ENCODE data around the gene AKAP6.

AKAP6 gene

DNA sequence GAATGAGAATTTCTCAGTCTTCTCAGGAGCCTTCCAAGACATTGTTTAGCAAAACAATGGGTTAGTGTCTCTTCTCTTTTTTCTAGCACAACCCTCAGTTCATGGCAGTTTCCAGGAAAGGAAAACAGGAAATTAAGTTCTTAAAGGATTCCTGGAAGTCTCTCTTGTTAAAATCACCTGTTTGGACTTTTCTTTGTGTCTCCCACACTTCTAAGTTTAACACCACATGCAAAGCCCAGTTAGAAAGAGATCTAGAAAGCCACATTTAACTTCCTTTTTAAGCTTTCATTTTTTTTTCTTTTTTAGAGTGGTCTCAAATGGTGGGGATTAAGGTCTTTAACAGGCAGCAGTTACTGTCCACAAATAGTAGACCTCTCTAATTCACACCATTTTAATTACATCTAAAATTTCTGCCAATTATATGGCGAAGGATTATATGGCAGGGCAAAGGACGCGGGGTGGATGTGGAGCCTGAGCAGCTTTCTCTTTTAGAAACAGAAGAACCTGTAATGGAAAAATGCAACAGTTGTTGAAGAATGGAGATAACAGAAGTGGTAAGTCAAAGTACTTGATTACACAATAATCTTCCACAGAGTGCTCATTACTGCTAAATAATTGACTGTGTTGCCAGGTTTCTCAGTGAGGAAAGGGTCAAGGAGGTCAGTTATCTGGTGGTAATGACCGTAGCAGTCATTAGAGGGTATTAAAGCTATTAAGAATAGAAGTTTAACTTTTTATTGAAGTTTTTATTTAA lies 298.6 kb downstream of the AKAP6 start:
- ATAC-seq (replicated peaks) (no peak), DNase-seq (no peak)
- Mint-ChIP-seq H3K4me1 (ENCODE audit: low read depth in 2 of 2) (no peaks in the 10 kb centered on the region), H3K9me3 (peaks cover 6 to 8% of the 10 kb centered on the region in 2 donors), H3K36me3 (ENCODE audit: insufficient read depth) (no peaks in the 10 kb centered on the region), H3K4me3 (no peak overlapping the region), H3K27me3 (no peaks in the 10 kb centered on the region), H3K27ac (no peak overlapping the region)

DNA sequence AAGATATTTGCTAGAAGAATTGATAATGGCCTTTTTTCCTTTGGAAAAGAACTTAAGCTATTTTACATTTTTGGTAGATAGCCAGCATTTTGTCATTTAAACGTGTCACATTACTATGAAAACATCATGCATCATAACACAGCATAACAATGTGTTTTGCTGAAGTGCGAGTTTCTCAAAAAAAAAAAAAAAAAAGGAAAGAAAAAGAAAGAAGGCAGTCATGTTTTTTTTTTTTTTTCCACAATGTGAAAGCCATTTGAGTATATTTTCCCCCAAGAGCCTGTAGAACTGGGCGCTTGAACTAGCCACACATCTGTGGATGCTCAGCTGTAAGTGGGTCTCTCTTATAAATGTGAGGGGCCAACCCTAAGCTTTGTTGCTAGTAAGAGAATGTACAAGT lies 300.1 kb downstream of the AKAP6 start:
- Mint-ChIP-seq H3K4me3 (no peak overlapping the region), H3K36me3 (ENCODE audit: insufficient read depth) (no peaks in the 10 kb centered on the region), H3K27ac (no peak overlapping the region), H3K27me3 (no peaks in the 10 kb centered on the region), H3K4me1 (ENCODE audit: low read depth in 2 of 2) (no peaks in the 10 kb centered on the region), H3K9me3 (peaks cover 8 to 9% of the 10 kb centered on the region in 2 donors)
- DNase-seq (no peak), ATAC-seq (replicated peaks) (no peak)

DNA sequence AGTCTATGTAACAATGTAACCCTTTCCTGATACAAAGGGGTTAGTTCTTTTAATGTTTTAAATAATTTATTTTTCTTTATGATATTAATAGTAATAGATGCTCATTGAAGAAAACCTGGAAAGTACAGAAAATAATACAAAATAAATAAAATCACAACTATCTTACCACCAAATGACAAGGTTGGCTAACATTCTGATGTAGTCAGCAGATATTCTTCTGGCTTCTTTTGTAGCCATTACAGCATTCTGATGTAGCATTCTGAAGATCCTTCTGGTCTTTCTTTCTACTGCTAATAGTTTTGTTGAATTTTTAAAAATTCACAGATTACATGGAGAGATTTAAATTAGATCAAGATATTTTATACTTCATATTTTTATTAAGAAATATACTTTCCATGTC lies 301.6 kb downstream of the AKAP6 start:
- Mint-ChIP-seq H3K27me3 (no peaks in the 10 kb centered on the region), H3K4me1 (ENCODE audit: low read depth in 2 of 2) (no peaks in the 10 kb centered on the region), H3K27ac (no peak overlapping the region), H3K9me3 (peaks cover 8 to 10% of the 10 kb centered on the region in 2 donors), H3K4me3 (no peak overlapping the region), H3K36me3 (ENCODE audit: insufficient read depth) (no peaks in the 10 kb centered on the region)
- ATAC-seq (replicated peaks) (no peak), DNase-seq (no peak)

DNA sequence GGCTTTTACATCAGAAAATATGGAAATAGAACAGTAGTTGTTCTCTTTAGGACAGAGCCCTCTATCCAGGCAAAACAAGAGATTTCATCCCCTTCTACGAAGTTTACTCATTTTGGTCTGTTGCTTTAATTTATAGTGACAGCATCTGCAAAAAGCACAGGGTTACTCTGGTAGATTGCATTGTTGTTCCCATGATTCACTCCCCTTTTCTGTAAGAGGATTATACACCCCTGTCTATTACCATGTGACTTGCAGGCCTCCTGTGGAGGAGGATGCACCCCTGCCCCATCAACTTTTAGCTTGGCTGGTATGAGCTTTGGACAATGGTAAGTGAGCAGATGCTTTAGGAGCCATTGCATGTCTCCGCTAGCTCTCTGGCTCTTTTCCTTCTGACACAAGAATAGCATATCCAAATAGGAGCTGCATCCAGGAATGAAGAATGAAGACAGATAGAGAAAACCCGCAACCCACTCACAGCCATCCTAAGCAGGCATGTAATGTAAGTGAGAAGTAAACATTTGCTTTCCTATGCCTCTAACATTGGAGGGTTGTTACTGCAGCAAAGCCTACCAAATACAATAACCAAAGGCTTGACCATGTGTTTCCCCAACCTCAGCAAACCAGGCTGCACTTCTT lies 304.2 kb downstream of the AKAP6 start:
- Mint-ChIP-seq H3K4me3 (no peak overlapping the region), H3K9me3 (peaks cover 0 to 6% of the 10 kb centered on the region in 2 donors), H3K27ac (no peak overlapping the region), H3K4me1 (ENCODE audit: low read depth in 2 of 2) (no peaks in the 10 kb centered on the region), H3K36me3 (ENCODE audit: insufficient read depth) (no peaks in the 10 kb centered on the region), H3K27me3 (no peaks in the 10 kb centered on the region)
- ATAC-seq (replicated peaks) (no peak), DNase-seq (no peak)

DNA sequence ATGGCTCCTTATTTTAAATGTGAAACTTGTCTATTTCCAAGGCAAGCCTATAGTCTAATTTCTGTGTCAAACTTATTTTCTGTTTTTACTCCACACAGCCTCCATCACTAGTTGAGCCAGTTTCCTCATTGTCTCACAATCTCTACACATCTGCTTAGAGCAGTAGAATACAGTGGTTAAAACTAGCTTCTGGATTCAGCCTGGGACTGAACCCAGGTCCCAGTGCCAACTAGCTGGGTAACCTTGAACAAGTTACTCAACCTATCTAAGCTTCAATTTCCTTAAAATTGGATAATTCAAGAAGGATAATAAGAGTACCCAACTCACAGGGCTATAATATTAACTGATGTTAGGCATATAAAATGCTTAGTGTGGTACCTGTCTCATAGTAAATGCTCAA lies 304.8 kb downstream of the AKAP6 start:
- H3K4me3 Mint-ChIP-seq: no peak overlapping the region
- DNase-seq (no peak), ATAC-seq (replicated peaks) (no peak)
- H3K27ac Mint-ChIP-seq: no peak overlapping the region
- peaks cover 0 to 6% of the 10 kb centered on the region in 2 donors for H3K9me3 Mint-ChIP-seq
- no peaks in the 10 kb centered on the region for H3K4me1 Mint-ChIP-seq (ENCODE audit: low read depth in 2 of 2)
- no peaks in the 10 kb centered on the region for H3K27me3 Mint-ChIP-seq
- no peaks in the 10 kb centered on the region for H3K36me3 Mint-ChIP-seq (ENCODE audit: insufficient read depth)

DNA sequence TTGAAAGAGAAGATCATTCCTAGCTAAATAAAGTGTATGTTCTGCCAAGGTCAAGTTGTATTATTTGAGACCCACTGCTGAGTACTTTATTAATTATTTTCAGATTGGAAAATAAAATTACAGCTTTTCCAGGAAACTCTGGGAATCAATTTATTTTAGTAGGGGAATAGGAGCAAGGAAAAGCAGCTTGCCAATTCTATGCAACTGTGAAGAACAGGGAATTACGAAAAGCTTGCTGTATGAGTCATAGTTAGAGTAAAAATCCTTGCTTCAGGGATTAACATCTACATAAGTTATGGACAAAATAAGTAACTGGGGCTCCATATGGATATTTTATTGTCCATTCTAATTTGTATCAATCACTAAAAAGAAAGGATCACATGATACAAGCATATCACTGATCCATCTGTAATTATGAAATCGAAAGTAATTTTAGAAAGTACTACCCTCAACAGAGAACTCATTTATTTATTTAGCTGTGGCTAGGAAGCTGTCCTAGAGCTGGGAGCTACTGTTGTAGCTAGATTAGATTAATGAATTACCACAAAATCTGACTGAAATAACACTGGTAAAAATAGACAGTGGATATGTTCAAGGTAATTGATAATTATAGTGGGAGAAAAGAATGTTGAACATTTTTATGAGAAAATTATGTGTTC lies 306.1 kb downstream of the AKAP6 start:
- DNase-seq (no peak), ATAC-seq (replicated peaks) (no peak)
- H3K4me3 Mint-ChIP-seq: no peak overlapping the region
- no peaks in the 10 kb centered on the region for H3K36me3 Mint-ChIP-seq (ENCODE audit: insufficient read depth)
- no peaks in the 10 kb centered on the region for H3K4me1 Mint-ChIP-seq (ENCODE audit: low read depth in 2 of 2)
- no peaks in the 10 kb centered on the region for H3K27me3 Mint-ChIP-seq
- no peak overlapping the region for H3K27ac Mint-ChIP-seq
- H3K9me3 Mint-ChIP-seq: peaks cover 0 to 9% of the 10 kb centered on the region in 2 donors

DNA sequence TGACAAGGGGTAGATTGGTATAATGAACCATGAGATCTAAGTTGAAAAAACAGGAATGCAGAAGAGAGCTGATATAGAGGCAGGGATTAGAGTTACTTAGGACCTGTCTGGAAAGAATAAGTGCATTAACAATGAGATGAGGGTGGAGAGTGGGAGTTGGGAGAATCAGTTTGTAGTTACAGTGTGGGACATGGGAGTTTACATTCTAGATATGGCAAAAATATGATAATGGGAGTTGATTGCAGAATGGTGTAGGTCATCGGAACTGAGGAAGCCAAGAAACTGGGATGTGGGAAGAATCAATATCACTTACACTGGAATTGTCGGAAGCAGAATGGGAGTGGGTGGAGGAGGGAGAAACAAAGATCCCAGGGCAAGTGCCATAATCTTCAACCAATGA lies 308.5 kb downstream of the AKAP6 start:
- no peak overlapping the region for H3K27ac Mint-ChIP-seq
- no peak for ATAC-seq (replicated peaks)
- no peak for DNase-seq
- no peaks in the 10 kb centered on the region for H3K4me1 Mint-ChIP-seq (ENCODE audit: low read depth in 2 of 2)
- no peaks in the 10 kb centered on the region for H3K27me3 Mint-ChIP-seq
- peaks cover 7% of the 10 kb centered on the region in 2 donors for H3K9me3 Mint-ChIP-seq
- H3K36me3 Mint-ChIP-seq (ENCODE audit: insufficient read depth): no peaks in the 10 kb centered on the region
- H3K4me3 Mint-ChIP-seq: no peak overlapping the region

DNA sequence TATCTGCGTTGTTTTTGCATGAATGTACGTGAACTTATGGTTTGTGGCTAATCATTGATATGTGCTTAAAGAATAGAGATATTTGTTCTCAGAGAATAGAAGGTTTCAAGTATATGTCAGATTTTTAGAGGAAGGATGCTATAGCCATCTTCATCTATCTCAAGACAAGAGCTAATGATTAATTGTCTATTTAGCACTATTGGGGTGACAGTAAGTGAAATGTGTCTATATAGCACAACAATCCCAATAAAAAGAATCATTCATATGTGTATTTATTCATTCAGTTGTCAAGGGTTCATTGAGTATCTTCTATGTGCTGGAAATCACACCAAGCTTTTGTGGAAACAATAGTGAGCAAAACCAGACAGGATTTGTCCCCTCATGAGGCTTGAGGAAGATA lies 310.1 kb downstream of the AKAP6 start:
- DNase-seq (no peak), ATAC-seq (replicated peaks) (no peak)
- no peaks in the 10 kb centered on the region for H3K4me1 Mint-ChIP-seq (ENCODE audit: low read depth in 2 of 2)
- H3K27me3 Mint-ChIP-seq: no peaks in the 10 kb centered on the region
- H3K9me3 Mint-ChIP-seq: peaks cover 7 to 9% of the 10 kb centered on the region in 2 donors
- H3K4me3 Mint-ChIP-seq: no peak overlapping the region
- no peaks in the 10 kb centered on the region for H3K36me3 Mint-ChIP-seq (ENCODE audit: insufficient read depth)
- no peak overlapping the region for H3K27ac Mint-ChIP-seq

DNA sequence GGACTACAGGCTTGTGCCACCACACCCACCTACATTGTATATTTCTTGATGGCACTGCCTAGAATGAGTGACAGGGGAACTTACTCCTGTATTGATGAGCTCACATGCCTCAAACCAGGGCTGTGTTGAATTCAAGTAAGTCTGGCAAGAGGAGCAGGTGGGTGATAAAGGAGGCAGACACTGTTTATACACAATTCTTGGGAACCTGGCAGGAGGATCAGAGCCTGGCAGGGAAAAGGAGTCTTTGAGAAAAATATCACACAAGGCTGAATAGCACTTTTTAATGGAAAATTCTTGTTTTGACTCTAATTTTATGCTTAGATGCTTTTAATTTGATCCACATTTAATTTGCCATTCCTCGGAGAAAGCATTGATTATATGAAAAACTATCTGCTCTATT lies 316.5 kb downstream of the AKAP6 start:
- Mint-ChIP-seq H3K9me3 (peaks cover 6 to 7% of the 10 kb centered on the region in 2 donors), H3K27ac (no peak overlapping the region), H3K36me3 (ENCODE audit: insufficient read depth) (no peaks in the 10 kb centered on the region), H3K4me1 (ENCODE audit: low read depth in 2 of 2) (no peaks in the 10 kb centered on the region), H3K4me3 (no peak overlapping the region), H3K27me3 (no peaks in the 10 kb centered on the region)
- no peak for DNase-seq
- ATAC-seq (replicated peaks): no peak

DNA sequence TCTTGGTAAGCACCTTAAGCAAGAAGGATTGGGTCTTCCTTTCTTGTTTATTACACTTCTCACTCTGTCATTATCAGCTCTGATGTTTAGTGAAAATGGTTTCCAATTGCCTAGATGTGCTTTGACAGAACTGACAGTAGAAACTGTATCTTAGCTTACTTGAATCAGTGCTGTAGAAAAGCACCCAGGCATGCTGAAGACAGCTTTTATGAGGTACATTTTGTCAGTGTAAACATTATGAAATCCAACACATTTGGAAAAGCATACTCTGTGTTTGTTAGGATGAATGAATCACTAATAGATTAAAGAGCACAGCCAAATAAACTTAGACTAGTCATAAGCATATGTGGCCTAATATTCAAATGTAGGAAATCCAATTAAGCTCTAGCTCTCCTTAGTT lies 319.3 kb downstream of the AKAP6 start:
- no peak for ATAC-seq (replicated peaks)
- Mint-ChIP-seq H3K4me1 (ENCODE audit: low read depth in 2 of 2) (no peaks in the 10 kb centered on the region), H3K4me3 (no peak overlapping the region), H3K9me3 (peaks cover 7% of the 10 kb centered on the region in 2 donors), H3K27ac (no peak overlapping the region), H3K36me3 (ENCODE audit: insufficient read depth) (no peaks in the 10 kb centered on the region), H3K27me3 (no peaks in the 10 kb centered on the region)
- DNase-seq: no peak

DNA sequence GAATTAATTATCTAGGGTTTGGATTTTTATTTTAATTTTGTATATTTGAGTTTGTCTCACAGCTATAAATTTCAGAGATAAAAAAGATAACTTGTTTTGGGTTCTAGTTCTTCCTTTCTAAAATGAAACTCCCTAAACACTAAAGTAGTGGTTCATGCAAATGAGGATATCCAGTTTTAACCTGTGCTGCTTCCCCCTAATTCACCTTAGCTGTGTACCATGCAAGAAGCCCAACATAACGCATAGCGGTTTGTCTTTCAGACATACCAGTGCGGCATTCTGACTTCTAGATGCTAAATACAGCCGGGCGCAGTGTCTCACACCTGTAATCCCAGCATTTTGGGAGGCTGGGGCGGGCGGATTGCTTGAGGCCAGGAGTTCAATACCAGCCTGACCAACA lies 320.9 kb downstream of the AKAP6 start:
- ATAC-seq (replicated peaks): no peak
- Mint-ChIP-seq H3K36me3 (ENCODE audit: insufficient read depth) (no peaks in the 10 kb centered on the region), H3K27ac (no peak overlapping the region), H3K4me1 (ENCODE audit: low read depth in 2 of 2) (no peaks in the 10 kb centered on the region), H3K4me3 (no peak overlapping the region), H3K27me3 (no peaks in the 10 kb centered on the region), H3K9me3 (peaks cover 2 to 7% of the 10 kb centered on the region in 2 donors)
- DNase-seq: no peak

DNA sequence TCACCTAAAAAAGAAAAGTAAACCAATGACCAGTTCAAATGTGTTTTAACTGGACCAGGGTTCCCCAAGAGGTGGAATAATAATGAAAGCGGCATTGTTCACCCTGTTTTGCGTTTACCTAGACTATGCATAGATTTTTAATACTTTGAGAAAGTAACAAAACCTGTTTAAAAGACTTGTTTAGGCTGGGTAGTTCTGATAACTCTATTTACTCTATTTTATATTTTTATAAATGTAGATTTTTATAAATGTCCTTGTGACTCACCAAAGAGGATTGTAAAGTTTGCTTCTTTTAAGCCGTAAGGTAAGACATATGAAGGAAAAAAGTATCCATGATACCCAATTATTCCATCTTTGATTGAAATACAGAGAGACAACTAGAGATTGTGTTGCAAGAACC lies 321.6 kb downstream of the AKAP6 start:
- no peak for DNase-seq
- Mint-ChIP-seq H3K4me3 (no peak overlapping the region), H3K9me3 (peaks cover 2 to 7% of the 10 kb centered on the region in 2 donors), H3K36me3 (ENCODE audit: insufficient read depth) (no peaks in the 10 kb centered on the region), H3K27ac (no peak overlapping the region), H3K27me3 (no peaks in the 10 kb centered on the region), H3K4me1 (ENCODE audit: low read depth in 2 of 2) (no peaks in the 10 kb centered on the region)
- ATAC-seq (replicated peaks): no peak

DNA sequence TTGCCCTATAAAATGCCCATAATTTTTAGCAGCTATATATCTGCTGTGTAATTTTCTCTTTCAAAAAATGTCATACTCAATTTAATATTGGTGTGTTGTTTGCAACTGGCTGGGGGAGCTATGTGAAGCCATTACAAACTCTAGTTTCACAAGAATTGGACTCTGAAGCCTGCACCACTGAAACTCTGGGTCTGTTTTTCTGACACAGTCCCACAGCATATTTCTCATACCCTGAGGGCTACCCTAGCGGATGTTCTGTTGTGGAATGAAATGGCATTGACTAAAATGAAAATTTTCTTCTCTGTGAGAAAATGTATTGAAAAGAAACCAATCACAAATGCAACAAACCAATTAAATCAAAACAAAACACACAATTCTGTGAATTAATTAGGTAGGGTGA lies 325.0 kb downstream of the AKAP6 start:
- no peak for DNase-seq
- Mint-ChIP-seq H3K9me3 (peaks cover 2 to 7% of the 10 kb centered on the region in 2 donors), H3K4me1 (ENCODE audit: low read depth in 2 of 2) (no peaks in the 10 kb centered on the region), H3K27me3 (no peaks in the 10 kb centered on the region), H3K36me3 (ENCODE audit: insufficient read depth) (no peaks in the 10 kb centered on the region), H3K27ac (no peak overlapping the region), H3K4me3 (no peak overlapping the region)
- no peak for ATAC-seq (replicated peaks)

DNA sequence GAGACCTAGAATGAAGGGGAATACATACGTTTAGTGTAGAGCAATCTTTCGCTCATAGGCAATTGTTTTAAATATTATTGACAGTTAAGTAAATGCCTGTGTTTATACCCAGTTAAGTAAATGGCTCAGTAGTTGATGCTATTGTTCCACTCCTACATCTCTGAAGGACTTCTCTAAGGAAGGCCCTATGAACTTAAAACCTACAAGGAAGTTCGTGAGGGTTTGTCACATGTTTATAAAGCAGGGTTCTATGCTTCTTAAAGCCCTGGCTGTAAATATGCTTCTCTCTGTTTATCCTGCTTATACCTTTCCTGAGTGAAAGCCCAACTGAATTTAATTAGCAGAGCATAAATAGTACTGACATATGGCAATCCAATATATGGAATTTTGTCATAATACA lies 327.5 kb downstream of the AKAP6 start:
- Mint-ChIP-seq H3K36me3 (ENCODE audit: insufficient read depth) (no peaks in the 10 kb centered on the region), H3K4me1 (ENCODE audit: low read depth in 2 of 2) (no peaks in the 10 kb centered on the region), H3K4me3 (no peak overlapping the region), H3K27ac (no peak overlapping the region), H3K27me3 (no peaks in the 10 kb centered on the region), H3K9me3 (peaks cover 3 to 7% of the 10 kb centered on the region in 2 donors)
- ATAC-seq (replicated peaks) (no peak), DNase-seq (no peak)
